GM12878 (cell line): ENCODE data around the gene LYSMD2.

Source experiments
- BMI1 ChIP-seq: fragments of 450-650 bp; IDR thresholded peaks from 2 replicates; pipeline ENCODE4 v1.6.1; 2016; ENCODE audit warnings: mild to moderate bottlenecking, moderate library complexity, borderline replicate concordance
- CHD1 ChIP-seq: IDR thresholded peaks from 2 replicates; pipeline ENCODE4 v1.6.1; 2012; ENCODE audit warnings: low read depth, low read length, improper control_type of control experiment
- CHD2 ChIP-seq: IDR thresholded peaks from 2 replicates; pipeline ENCODE4 v1.6.1; 2011; ENCODE audit warnings: low read depth, low read length, improper control_type of control experiment, borderline replicate concordance
- CTCF ChIP-seq, 3 experiments: IDR thresholded peaks in 2 of 3; conservative IDR thresholded peaks in 1 of 3; 2 replicates each; pipeline ENCODE4 v1.5.1; 2011; ENCODE audit warnings: low read depth in 3 of 3, low read length in 3 of 3, mild to moderate bottlenecking in 3 of 3, control low read depth in 2 of 3, moderate library complexity in 2 of 3, inconsistent platforms in 1 of 3, mixed read lengths in 1 of 3; ENCODE audit not compliant: control insufficient read depth in 2 of 3, insufficient read depth in 1 of 3; ENCODE audit errors: extremely low read depth in 1 of 3
- E2F4 ChIP-seq: IDR thresholded peaks from 2 replicates; pipeline ENCODE4 v1.6.1; 2012; ENCODE audit warnings: low read depth, low read length, improper control_type of control experiment
- FOXM1 ChIP-seq: IDR thresholded peaks from 2 replicates; pipeline ENCODE4 v1.6.1; 2012; ENCODE audit warnings: low read depth, mild to moderate bottlenecking, inconsistent platforms, low read length, moderate library complexity
- MEF2A ChIP-seq: IDR thresholded peaks from 2 replicates; pipeline ENCODE4 v1.6.1; 2011; ENCODE audit warnings: low read depth, mild to moderate bottlenecking, low read length, moderate library complexity; ENCODE audit not compliant: insufficient read depth
- MYC ChIP-seq: IDR thresholded peaks from 2 replicates; pipeline ENCODE4 v1.6.1; 2011; ENCODE audit warnings: mild to moderate bottlenecking, low read length, moderate library complexity, inconsistent platforms; ENCODE audit not compliant: insufficient read depth, insufficient replicate concordance, insufficient read length, severe bottlenecking
- NKRF ChIP-seq: fragments of 450-650 bp; conservative IDR thresholded peaks from 2 replicates; pipeline ENCODE4 v1.6.1; 2017; ENCODE audit warnings: mild to moderate bottlenecking, moderate library complexity
- ZNF384 ChIP-seq: IDR thresholded peaks from 2 replicates; pipeline ENCODE4 v1.6.1; 2012; ENCODE audit warnings: low read depth, mild to moderate bottlenecking, low read length, improper control_type of control experiment, borderline replicate concordance
- ZZZ3 ChIP-seq: IDR thresholded peaks from 2 replicates; pipeline ENCODE4 v1.6.1; 2011; ENCODE audit warnings: low read depth; ENCODE audit not compliant: control insufficient read depth, insufficient read length

- TF ChIP-seq BMI1 (no peak), CHD2 (no peak), CTCF (IDR thresholded peaks at IDR 0.05 in 2 of 3, conservative IDR thresholded peaks at IDR 0.05 in 1 of 3; ENCODE audit: control insufficient read depth in 2 of 3, extremely low read depth in 1 of 3, insufficient read depth in 1 of 3, low read depth in 3 of 3, low read length in 3 of 3) (no peak), CHD1 (no peak), FOXM1 (no peak), NKRF (no peak), MEF2A (no peak), ZZZ3 (no peak), E2F4 (no peak), ZNF384 (no peak), MYC (no peak)
These were observed 46.5 kb upstream of the LYSMD2 start for GRCh38 chr15:51783967-51784366.
